ENCODE results near the gene FNIP1.
A peak's percentile ranks its signal among the peaks of the same experiment; 100 is the strongest.
"Not testable (repeated sequence)": the region's sequence is repeated elsewhere in the genome, so short reads cannot be mapped to it uniquely, and the experiment has no call there.

The FNIP1 gene

GRCh38 chr5:131635684-131636572 lies 160.9 kb downstream of the FNIP1 start:
- peak; percentile 33 for DNase-seq

GRCh38 chr5:131634996-131635683 lies 161.7 kb downstream of the FNIP1 start, which contains the start of gene RAPGEF6:
TSS of gene RAPGEF6 (minus strand) at chr5:131635229. CDS start at chr5:131635030, 199 bp downstream.
- DNase-seq: peak; percentile 96

GRCh38 chr5:131634666-131634995 lies 162.2 kb downstream of the FNIP1 start:
- DNase-seq: peak; percentile 10

GRCh38 chr5:131634238-131634637 lies 162.6 kb downstream of the FNIP1 start:
- no peak for DNase-seq

GRCh38 chr5:131633830-131634229 lies 163.0 kb downstream of the FNIP1 start:
- DNase-seq: no peak

GRCh38 chr5:131630963-131631350 lies 165.9 kb downstream of the FNIP1 start:
- no peak for DNase-seq

- no peak for DNase-seq
Measured at GRCh38 chr5:131630208-131630962, 166.4 kb downstream of the FNIP1 start.

GRCh38 chr5:131628990-131629389 lies 167.8 kb downstream of the FNIP1 start:
- no peak for DNase-seq

GRCh38 chr5:131627207-131627865 lies 169.5 kb downstream of the FNIP1 start:
- no peak for DNase-seq

- no peak for DNase-seq
Measured at GRCh38 chr5:131622633-131623032, 174.2 kb downstream of the FNIP1 start.

- DNase-seq: not testable (repeated sequence)
Measured at GRCh38 chr5:131621164-131621563, 175.7 kb downstream of the FNIP1 start.

GRCh38 chr5:131619102-131619501 lies 177.7 kb downstream of the FNIP1 start:
- DNase-seq: no peak

GRCh38 chr5:131617140-131617822 lies 179.5 kb downstream of the FNIP1 start:
- no peak for DNase-seq

- no peak for DNase-seq
Measured at GRCh38 chr5:131615957-131616356, 180.9 kb downstream of the FNIP1 start.

- no peak for DNase-seq
Measured at GRCh38 chr5:131613423-131613822, 183.4 kb downstream of the FNIP1 start.

GRCh38 chr5:131611064-131611381 lies 185.8 kb downstream of the FNIP1 start:
- no peak for DNase-seq

- DNase-seq: no peak
Measured at GRCh38 chr5:131610198-131611063, 186.4 kb downstream of the FNIP1 start.

- DNase-seq: no peak
Measured at GRCh38 chr5:131609774-131610173, 187.0 kb downstream of the FNIP1 start.

GRCh38 chr5:131608597-131608996 lies 188.2 kb downstream of the FNIP1 start:
- DNase-seq: no peak

- no peak for DNase-seq
Measured at GRCh38 chr5:131607903-131608540, 188.8 kb downstream of the FNIP1 start.

GRCh38 chr5:131607418-131607817 lies 189.4 kb downstream of the FNIP1 start:
- no peak for DNase-seq
